Transverse colon (tissue), 4 donors: Measurements from ENCODE around the gene TLL1. TPM values are rescaled to one million over a fixed set of nuclear protein-coding genes. Genes with fewer than 3 reads are reported as not detected.

Experiments used
- DNase-seq: peaks from one replicate; pipeline ENCODE4 v3.0.0-alpha.2; 2019
- H3K27ac ChIP-seq, 4 donors: fragments of 200-600 bp; sonication (generic); 2 replicates each; pipeline ENCODE4 v1.5.1; 2016 to 2018; ENCODE audit warnings: inconsistent platforms in 4 of 4
- H3K27me3 ChIP-seq: fragments of 200-600 bp; sonication (generic); 2 replicates; pipeline ENCODE4 v1.5.1; 2017; ENCODE audit warnings: inconsistent platforms
- H3K36me3 ChIP-seq, 4 donors: fragments of 200-600 bp; sonication (generic); 2 replicates each; pipeline ENCODE4 v1.5.1; 2017 to 2019; ENCODE audit warnings: inconsistent platforms in 4 of 4
- H3K4me1 ChIP-seq, 4 donors: fragments of 200-600 bp; sonication (generic); 2 replicates each; pipeline ENCODE4 v1.5.1; 2017 to 2020; ENCODE audit warnings: inconsistent platforms in 4 of 4
- H3K4me3 ChIP-seq, 4 donors: fragments of 200-600 bp; sonication (generic); 1 replicate in 1 of 4; 2 replicates in 3 of 4; pipeline versions ENCODE4 v1.5.1 to v1.6.1; 2017 to 2019; ENCODE audit warnings: inconsistent platforms in 4 of 4
- H3K9me3 ChIP-seq, 2 donors: fragments of 200-600 bp; sonication (generic); 2 replicates each; pipeline ENCODE4 v1.5.1; 2017 to 2019; ENCODE audit warnings: inconsistent platforms in 2 of 2
- EP300 ChIP-seq: sonication (generic); formaldehyde crosslinking; IDR thresholded peaks from one replicate; pipeline ENCODE4 v1.6.1; 2017; ENCODE audit warnings: antibody characterized with exemption, low read depth
- POLR2A ChIP-seq: fragments of 450-650 bp; IDR thresholded peaks from one replicate; pipeline ENCODE4 v1.6.1; 2016; ENCODE audit warnings: antibody characterized with exemption, mild to moderate bottlenecking, moderate library complexity
- POLR2AphosphoS5 ChIP-seq, 3 donors: sonication (generic); formaldehyde crosslinking; IDR thresholded peaks; one replicate each; pipeline ENCODE4 v1.6.1; 2016; ENCODE audit warnings: antibody characterized with exemption in 3 of 3
- WGBS, 2 donors: methylation state at CpG; one replicate each; pipeline ENCODE4 v1.1.5; 2018; ENCODE audit warnings: low coverage in 1 of 2; 5-methylcytosine and 5-hydroxymethylcytosine counted together
- in situ Hi-C, 4 donors: fragments of 200-750 bp; cut with MboI; loops; one replicate each; pipeline versions ENCODE4 v1.15.0 to v1.15.1; 2017; ENCODE audit warnings: low sequenced_read_pairs in 3 of 4, low pct_ligation_motif_present in 1 of 4, low pct_unique_long_range_greater_than_20kb in 1 of 4
- intact Hi-C: fragments of 100-400 bp; cut with DNase I; formaldehyde crosslinking; loops from one replicate; pipeline ENCODE4 v1.15.1; 2023; ENCODE audit warnings: low total_unique reads
- total RNA-seq, 4 donors: library from RNA; depleted of rRNA; stranded (reverse); fragments of >200 nt; gene quantifications; one replicate each; pipeline ENCODE4 v1.1.0, GENCODE V29; 2016
- TF ChIP-seq, protein P1 (sequence below), 5 experiments: fragments of 200-600 bp in 3 of 5; fragments of 450-650 bp in 2 of 5; sonication (generic) in 3 of 5; IDR thresholded peaks; 1 replicate in 2 of 5; 2 replicates in 3 of 5; pipeline ENCODE4 v1.5.1; 2016 to 2017; ENCODE audit warnings: antibody characterized with exemption in 5 of 5, inconsistent platforms in 3 of 5, mild to moderate bottlenecking in 2 of 5, moderate library complexity in 1 of 5

The TLL1 gene
- total RNA-seq, 4 donors from 2014 or later: 1.00 to 3.7 (median 1.6) TPM

DNA sequence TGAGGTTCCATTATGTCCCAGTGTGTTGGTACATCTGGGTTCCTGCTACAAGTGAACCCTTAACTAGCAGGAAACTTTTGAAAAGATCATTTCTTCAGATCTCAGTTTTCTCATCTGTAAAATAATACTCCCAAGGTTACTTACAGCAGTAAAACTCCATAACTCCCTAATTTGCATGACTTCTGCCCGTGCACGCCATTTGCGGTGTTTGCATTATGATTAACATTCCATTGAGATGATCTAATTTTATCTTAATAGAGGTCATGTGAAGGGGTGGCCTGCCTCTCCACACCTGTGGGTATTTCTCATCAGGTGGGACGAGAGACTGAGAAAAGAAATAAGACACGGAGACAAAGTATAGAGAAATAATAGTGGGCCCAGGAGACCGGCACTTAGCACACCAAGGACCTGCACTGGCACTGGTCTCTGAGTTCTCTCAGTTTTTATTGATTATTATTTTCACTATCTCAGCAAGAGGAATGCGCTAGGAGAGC, 219.8 kb downstream of the TLL1 start:
- no peak overlapping the region for H3K4me3 ChIP-seq
- no peaks in the 10 kb centered on the region for H3K9me3 ChIP-seq
- no peaks in the 10 kb centered on the region for H3K36me3 ChIP-seq
- no peaks in the 10 kb centered on the region for H3K4me1 ChIP-seq
- no peaks in the 10 kb centered on the region for H3K27me3 ChIP-seq
- intact Hi-C loops (no loop called here), in situ Hi-C loops (loop anchor here (10.0 to 25.0 kb wide), 3 partner anchors 556 to 598 kb away; no protein-coding TSS in a partner anchor)
- TF ChIP-seq POLR2A: no peak
- TF ChIP-seq POLR2AphosphoS5 (IDR thresholded peaks at IDR 0.05): no peak
- TF ChIP-seq EP300: no peak
- TF ChIP-seq, protein P1, sequence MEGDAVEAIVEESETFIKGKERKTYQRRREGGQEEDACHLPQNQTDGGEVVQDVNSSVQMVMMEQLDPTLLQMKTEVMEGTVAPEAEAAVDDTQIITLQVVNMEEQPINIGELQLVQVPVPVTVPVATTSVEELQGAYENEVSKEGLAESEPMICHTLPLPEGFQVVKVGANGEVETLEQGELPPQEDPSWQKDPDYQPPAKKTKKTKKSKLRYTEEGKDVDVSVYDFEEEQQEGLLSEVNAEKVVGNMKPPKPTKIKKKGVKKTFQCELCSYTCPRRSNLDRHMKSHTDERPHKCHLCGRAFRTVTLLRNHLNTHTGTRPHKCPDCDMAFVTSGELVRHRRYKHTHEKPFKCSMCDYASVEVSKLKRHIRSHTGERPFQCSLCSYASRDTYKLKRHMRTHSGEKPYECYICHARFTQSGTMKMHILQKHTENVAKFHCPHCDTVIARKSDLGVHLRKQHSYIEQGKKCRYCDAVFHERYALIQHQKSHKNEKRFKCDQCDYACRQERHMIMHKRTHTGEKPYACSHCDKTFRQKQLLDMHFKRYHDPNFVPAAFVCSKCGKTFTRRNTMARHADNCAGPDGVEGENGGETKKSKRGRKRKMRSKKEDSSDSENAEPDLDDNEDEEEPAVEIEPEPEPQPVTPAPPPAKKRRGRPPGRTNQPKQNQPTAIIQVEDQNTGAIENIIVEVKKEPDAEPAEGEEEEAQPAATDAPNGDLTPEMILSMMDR (IDR thresholded peaks at IDR 0.05): no peak
- no peak for DNase-seq
- 59 to 63% methylated on average over 7 of the region's 7 CpGs for WGBS, 2 donors
- H3K27ac ChIP-seq: no peak overlapping the region

DNA sequence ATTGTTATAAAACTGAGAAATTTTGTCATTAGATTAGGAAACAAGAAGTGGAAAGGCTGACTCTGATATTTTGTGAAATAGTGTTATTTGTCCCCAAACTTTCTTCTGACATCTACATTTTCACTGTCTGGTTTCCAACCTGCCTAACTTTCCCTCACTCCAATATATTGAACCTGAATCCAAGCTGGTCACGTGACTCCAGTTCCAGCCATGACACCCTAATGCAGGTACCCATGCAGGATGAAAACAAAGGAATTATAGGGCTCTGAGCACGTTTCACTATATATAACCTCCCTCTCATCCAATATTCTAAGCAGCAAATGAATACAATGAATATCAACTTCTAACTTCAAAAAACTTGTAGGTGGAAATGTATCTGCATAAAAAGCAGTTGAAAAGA, 231.6 kb downstream of the TLL1 start:
- no peaks in the 10 kb centered on the region for H3K4me1 ChIP-seq
- no peak for TF ChIP-seq EP300
- TF ChIP-seq POLR2A: no peak
- no peak for TF ChIP-seq POLR2AphosphoS5 (IDR thresholded peaks at IDR 0.05)
- TF ChIP-seq, protein P1 (IDR thresholded peaks at IDR 0.05): no peak
- H3K36me3 ChIP-seq: no peaks in the 10 kb centered on the region
- no peak overlapping the region for H3K27ac ChIP-seq
- H3K9me3 ChIP-seq: no peaks in the 10 kb centered on the region
- in situ Hi-C loops: no loop called here
- no peak overlapping the region for H3K4me3 ChIP-seq
- WGBS, 2 donors: 55 to 60% methylated on average over 2 of the region's 2 CpGs
- H3K27me3 ChIP-seq: no peaks in the 10 kb centered on the region
- DNase-seq: no peak
- intact Hi-C loops: no loop called here

DNA sequence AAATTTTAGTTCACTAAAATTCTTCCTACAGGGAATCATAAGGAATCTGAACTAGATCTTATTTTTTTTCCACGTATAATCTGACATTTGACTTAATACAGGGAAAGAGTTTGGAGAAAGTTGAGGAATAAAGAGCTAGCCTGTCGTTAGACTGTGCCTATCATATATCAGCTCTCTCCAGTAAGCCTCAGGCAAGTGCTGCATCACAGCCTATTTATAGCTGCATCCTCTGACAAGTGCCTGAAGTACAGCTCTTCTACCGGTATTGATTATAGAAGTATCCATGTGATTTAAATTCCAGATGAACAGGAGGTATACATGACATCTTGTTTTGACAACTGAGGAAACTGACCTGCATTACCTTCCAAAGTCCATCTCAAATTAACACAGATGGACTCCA, 248.9 kb downstream of the TLL1 start:
- intact Hi-C loops (no loop called here), in situ Hi-C loops (no loop called here)
- H3K9me3 ChIP-seq: no peaks in the 10 kb centered on the region
- no peaks in the 10 kb centered on the region for H3K4me1 ChIP-seq
- no peak overlapping the region for H3K27ac ChIP-seq
- H3K27me3 ChIP-seq: no peaks in the 10 kb centered on the region
- DNase-seq: no peak
- H3K4me3 ChIP-seq: no peak overlapping the region
- TF ChIP-seq, protein P1 (IDR thresholded peaks at IDR 0.05): no peak
- TF ChIP-seq POLR2AphosphoS5 (IDR thresholded peaks at IDR 0.05): no peak
- TF ChIP-seq EP300: no peak
- TF ChIP-seq POLR2A: no peak
- 43 to 58% methylated on average over 3 of the region's 3 CpGs for WGBS, 2 donors
- H3K36me3 ChIP-seq: no peaks in the 10 kb centered on the region

DNA sequence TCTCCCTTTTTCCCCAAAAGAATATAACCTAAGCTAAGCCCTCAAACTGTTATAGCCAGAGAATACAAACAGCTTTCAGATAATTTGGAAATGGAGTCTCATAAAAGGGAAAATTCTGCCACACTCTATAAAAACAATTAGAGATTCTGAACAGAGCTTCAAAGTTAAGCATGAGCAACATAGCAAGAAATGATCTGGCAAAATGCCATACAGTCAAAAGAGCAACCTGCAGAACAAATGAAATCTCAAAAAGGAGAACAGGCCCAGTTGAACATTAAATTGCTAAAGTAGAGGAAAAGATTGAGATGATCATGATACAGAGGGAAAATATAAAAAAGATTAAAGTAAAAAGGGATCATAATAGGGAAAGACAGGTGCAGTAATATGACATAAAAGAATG, 250.5 kb downstream of the TLL1 start:
- no peaks in the 10 kb centered on the region for H3K4me1 ChIP-seq
- in situ Hi-C loops: no loop called here

More for the DNA sequence above, 250.5 kb downstream of the TLL1 start:
- no peaks in the 10 kb centered on the region for H3K9me3 ChIP-seq
- no peak for DNase-seq
- TF ChIP-seq, protein P1 (IDR thresholded peaks at IDR 0.05): no peak
- TF ChIP-seq POLR2A: no peak
- no peak overlapping the region for H3K27ac ChIP-seq
- H3K4me3 ChIP-seq: no peak overlapping the region
- no peaks in the 10 kb centered on the region for H3K27me3 ChIP-seq
- H3K36me3 ChIP-seq: no peaks in the 10 kb centered on the region
- intact Hi-C loops: no loop called here
